Activated naive CD8-positive, alpha-beta T cell (primary cell): ENCODE data around the gene CORO7.

Source experiments
- H3K27ac Mint-ChIP-seq: one replicate; pipeline ENCODE4 v1.8.0; 2021; ENCODE audit warnings: mixed read lengths
- H3K27me3 Mint-ChIP-seq: one replicate; pipeline ENCODE4 v1.8.0; 2021; ENCODE audit warnings: mixed read lengths
- H3K36me3 Mint-ChIP-seq: one replicate; pipeline ENCODE4 v1.8.0; 2021; ENCODE audit warnings: mixed read lengths
- H3K4me1 Mint-ChIP-seq: one replicate; pipeline ENCODE4 v1.8.0; 2021; ENCODE audit warnings: low read depth, mixed read lengths
- H3K4me3 Mint-ChIP-seq: one replicate; pipeline ENCODE4 v1.8.0; 2021; ENCODE audit warnings: mild to moderate bottlenecking, mixed read lengths
- H3K9me3 Mint-ChIP-seq: one replicate; pipeline ENCODE4 v1.8.0; 2021; ENCODE audit warnings: low read depth, mixed read lengths

CORO7 gene

DNA sequence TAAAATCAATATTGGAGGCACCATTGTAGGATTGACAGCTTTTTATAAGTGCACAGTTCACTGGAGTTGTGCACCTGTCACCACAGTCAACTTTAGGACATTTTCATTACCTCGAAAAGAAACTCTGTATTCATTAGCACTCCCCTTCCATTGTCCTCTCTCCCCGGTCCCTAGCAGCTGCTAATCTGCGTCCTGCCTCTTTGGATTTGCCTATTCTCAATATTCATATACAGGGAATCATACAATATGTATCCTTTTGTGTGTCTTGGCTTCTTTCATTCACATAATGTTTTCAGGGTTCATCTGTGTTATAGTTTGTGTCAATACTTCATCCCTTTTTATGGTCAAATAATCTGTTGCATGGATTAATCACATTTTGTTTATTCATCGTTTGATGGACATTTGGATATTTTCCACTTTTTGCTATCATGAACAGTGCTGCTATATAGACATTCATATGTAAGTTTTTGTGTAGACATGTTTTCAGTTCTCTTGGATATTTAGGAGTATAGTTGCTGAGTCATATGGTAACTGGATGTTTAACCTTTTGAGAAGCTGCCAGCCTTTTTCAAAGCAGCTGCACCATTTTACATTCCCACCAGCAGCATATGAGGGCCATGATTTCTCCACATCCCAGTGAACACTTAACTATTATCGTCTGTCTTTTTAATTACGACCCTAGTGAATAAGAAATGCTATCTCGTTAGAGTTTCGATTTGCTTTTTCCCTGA lies 19.1 kb upstream of the CORO7 start:
- Mint-ChIP-seq H3K27ac (peak overlapping the region; percentile 58), H3K36me3 (peaks cover 6% of the 10 kb centered on the region), H3K4me1 (peaks cover 13% of the 10 kb centered on the region), H3K27me3 (no peaks in the 10 kb centered on the region), H3K4me3 (no peak overlapping the region), H3K9me3 (no peaks in the 10 kb centered on the region)

DNA sequence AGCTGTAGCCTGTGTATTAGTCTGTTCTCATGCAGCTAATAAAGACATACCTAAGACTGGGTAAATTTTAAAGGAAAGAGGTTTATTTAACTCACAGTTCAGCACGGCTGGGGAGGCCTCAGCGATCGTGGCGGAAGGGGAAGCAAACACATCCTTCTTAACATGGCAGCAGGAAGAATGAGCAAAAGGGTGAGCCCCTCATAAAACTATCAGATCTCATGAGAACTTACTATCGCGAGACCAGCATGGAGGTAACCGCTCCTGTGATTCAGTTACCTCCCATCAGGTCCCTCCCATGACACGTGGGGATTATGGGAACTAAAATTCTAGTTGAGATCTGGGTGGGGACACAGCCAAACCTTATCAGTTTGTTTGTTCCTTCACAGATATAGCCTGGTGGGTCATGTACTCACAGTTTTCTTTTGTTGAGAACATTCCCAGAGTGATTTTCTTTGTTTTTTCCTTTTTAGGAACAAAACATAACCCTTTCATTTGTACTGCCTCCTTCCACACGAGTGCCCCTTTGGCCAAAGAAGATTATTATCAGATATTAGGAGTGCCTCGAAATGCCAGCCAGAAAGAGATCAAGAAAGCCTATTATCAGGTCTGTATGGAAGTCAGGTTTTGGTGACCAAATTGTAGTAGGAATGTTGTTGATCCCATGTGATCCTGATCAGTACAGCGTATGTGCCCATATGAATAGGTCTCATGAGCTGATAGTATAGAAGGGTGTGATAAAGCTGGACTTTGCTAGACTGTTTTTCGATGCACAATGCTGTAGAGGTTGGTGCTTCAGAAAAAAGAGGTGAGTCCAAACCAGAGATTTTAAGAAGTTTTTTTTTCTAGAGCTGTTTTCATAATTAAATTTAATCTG lies 17.8 kb upstream of the CORO7 start:
- no peaks in the 10 kb centered on the region for H3K9me3 Mint-ChIP-seq
- no peaks in the 10 kb centered on the region for H3K27me3 Mint-ChIP-seq
- H3K4me3 Mint-ChIP-seq: no peak overlapping the region
- peaks cover 6% of the 10 kb centered on the region for H3K36me3 Mint-ChIP-seq
- peaks cover 10% of the 10 kb centered on the region for H3K4me1 Mint-ChIP-seq
- H3K27ac Mint-ChIP-seq: peak overlapping the region; percentile 41

DNA sequence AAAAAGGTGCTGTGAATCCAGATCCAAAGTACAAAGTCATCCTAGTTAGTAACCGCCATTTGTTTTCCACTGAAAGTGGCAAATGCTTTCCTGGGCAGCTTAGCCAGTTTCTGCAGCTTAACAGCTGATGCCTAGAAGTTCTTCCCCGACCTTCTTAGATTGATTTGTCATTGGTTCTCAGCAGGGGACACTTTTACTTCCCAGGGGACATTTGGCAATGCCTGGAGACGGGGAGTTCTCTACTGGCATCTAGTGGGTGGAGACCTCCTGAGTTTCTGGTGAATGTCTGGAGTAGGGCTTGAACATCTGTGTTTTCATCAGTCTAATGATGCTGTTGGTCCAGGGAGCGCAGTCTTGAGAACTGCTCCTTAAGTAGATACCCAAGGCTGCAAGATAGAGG lies 16.8 kb upstream of the CORO7 start:
- Mint-ChIP-seq H3K36me3 (peaks cover 6% of the 10 kb centered on the region), H3K27me3 (no peaks in the 10 kb centered on the region), H3K9me3 (no peaks in the 10 kb centered on the region), H3K4me1 (peaks cover 14% of the 10 kb centered on the region), H3K27ac (peak overlapping the region; percentile 84), H3K4me3 (no peak overlapping the region)

DNA sequence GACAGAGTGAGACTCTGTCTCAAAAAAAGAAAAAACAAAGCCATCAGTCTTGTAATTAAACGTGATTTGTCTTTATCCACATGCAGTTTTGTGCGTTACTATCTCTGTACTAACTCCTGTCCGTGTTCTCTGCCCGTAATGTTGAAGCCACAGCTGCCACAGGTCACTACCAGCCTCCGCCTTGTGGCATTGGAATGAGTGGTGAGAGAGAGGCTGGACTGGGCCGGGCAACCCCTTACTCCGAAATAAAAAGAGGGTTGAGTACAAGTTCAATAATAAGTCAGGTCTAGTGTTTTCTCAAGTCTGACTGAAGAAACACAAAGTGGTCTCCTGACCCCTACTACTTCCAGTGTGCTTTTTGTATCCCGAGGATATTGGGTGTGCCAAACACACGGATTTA lies 14.6 kb upstream of the CORO7 start:
- Mint-ChIP-seq H3K27me3 (no peaks in the 10 kb centered on the region), H3K4me3 (no peak overlapping the region), H3K4me1 (peaks cover 27% of the 10 kb centered on the region), H3K9me3 (no peaks in the 10 kb centered on the region), H3K36me3 (peaks cover 14% of the 10 kb centered on the region), H3K27ac (peak overlapping the region; percentile 46)

DNA sequence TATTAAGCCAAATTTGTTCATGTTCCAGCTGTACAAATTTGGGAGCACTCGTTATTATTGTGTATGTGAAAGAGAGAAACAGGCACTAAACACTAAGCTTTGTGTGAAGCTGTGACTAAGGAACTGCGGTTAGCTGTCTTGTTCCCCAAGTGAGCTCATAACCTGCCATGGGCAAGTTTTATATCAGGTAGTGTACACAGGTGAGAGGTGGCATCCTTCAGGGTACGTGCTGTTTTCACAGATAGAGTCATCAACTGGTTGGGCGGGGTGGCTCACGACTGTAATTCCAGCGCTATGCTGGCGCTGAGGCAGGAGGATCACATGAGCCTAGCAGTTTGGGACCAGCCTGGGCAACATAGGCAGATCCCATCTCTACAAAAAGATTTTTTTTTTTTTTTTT lies 12.1 kb upstream of the CORO7 start:
- H3K9me3 Mint-ChIP-seq: no peaks in the 10 kb centered on the region
- H3K27ac Mint-ChIP-seq: peak overlapping the region; percentile 71
- H3K4me1 Mint-ChIP-seq: peaks cover 28% of the 10 kb centered on the region
- no peaks in the 10 kb centered on the region for H3K27me3 Mint-ChIP-seq
- peak overlapping the region; percentile 65 for H3K4me3 Mint-ChIP-seq
- peaks cover 9% of the 10 kb centered on the region for H3K36me3 Mint-ChIP-seq

DNA sequence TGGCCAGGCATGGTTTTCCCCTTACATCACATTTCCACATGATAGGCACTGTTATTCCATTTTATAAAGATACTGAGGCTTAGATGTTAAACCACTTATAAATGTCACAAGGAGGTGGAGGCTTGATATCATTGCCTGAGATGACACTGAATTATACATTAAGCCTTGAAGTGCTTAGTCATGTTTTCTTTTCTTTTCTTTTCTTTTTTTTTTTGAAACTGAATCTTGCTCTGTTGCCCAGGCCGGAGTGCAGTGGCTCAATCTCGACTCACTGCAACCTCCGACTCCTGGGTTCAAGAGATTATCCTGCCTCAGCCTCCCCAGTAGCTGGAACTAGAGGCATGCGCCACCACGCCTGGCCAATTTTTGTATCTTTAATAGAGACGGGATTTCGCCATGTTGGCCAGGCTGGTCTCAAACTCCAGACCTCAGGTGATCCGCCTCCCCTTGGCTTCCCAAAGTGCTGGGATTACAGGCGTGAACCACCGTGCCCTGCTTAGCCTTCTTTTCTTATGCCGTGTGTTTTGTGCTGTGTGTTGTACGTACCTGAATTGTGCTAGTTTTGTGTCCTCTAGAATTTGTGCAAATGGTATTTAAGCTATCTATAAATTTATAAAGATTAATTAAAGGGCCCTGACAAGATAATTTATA lies 10.5 kb upstream of the CORO7 start:
- H3K27ac Mint-ChIP-seq: peak overlapping the region; percentile 100
- no peaks in the 10 kb centered on the region for H3K9me3 Mint-ChIP-seq
- H3K4me3 Mint-ChIP-seq: peak overlapping the region; percentile 100
- peaks cover 26% of the 10 kb centered on the region for H3K4me1 Mint-ChIP-seq
- peaks cover 9% of the 10 kb centered on the region for H3K36me3 Mint-ChIP-seq
- no peaks in the 10 kb centered on the region for H3K27me3 Mint-ChIP-seq

DNA sequence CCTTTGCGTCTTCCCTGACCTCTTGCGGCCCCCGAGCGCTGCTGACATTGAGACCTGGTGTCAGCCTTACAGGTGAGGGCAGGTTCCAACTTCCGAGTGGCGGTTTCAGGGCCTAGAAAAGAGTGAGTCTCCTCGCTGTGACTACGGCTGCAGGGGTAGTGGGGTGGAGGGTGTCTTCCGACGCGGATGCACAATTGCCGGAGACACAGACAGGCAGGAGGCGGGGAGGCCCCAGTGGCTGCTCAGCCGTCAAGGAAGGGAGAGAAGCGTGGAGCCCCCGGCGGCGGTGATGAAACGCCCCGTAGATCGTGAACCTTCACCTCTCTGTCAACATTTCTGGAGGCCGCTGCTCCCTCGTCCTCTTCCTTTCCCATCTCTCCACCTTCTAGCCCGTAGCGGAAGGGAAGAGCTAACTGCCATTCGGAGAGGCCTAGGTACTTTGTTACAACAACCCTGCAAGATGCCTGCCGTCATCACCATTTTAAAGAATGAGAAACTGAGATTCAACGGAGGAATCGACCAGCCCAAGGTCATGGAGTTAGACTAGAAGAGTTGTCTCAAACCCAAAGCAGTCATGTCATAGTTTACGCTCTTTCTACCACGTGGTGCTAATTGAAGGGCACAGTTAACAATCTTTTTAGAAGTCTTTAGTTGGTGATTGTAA lies 9.8 kb upstream of the CORO7 start:
- H3K36me3 Mint-ChIP-seq: peaks cover 9% of the 10 kb centered on the region
- peaks cover 26% of the 10 kb centered on the region for H3K4me1 Mint-ChIP-seq
- no peaks in the 10 kb centered on the region for H3K27me3 Mint-ChIP-seq
- H3K4me3 Mint-ChIP-seq: peak overlapping the region; percentile 100
- peak overlapping the region; percentile 100 for H3K27ac Mint-ChIP-seq
- H3K9me3 Mint-ChIP-seq: no peaks in the 10 kb centered on the region

DNA sequence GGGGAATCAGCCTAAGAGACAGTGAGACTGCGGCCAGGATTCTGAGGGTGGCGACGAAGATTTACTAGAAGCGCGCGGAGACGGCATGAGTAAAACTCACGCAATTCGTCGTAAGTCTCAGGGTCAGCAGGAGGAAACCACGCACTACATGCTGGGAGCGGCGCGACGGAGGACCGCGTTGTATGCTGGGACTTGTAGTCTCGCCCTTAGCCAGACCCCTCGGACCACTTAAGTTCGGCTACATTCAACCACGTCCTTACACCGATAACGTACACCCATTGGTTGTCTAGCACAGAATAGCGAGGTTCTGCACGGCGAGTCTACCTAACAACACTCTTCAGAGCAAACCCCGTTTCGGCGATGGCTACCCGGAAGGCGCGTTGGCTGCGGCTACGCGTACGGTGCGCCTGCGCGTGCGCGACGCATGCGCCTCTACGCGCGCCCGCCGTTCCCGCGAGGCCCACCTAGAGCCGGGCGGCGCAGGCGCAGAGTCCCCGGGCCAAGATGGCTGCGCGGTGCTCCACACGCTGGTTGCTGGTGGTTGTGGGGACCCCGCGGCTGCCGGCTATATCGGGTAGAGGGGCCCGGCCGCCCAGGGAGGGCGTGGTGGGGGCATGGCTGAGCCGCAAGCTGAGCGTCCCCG lies 9.1 kb upstream of the CORO7 start, which contains the start of gene DNAJA3:
DNAJA3 (plus strand) TSS at position 491 of the 643 bp plus-strand sequence; CDS start at position 505, 14 bp downstream.
- peaks cover 9% of the 10 kb centered on the region for H3K36me3 Mint-ChIP-seq
- H3K4me3 Mint-ChIP-seq: peak within 1 kb of the TSS; percentile 100
- no peaks in the 10 kb centered on the region for H3K27me3 Mint-ChIP-seq
- peak within 1 kb of the TSS; percentile 100 for H3K27ac Mint-ChIP-seq
- no peaks in the 10 kb centered on the region for H3K9me3 Mint-ChIP-seq
- H3K4me1 Mint-ChIP-seq: peaks cover 24% of the 10 kb centered on the region

DNA sequence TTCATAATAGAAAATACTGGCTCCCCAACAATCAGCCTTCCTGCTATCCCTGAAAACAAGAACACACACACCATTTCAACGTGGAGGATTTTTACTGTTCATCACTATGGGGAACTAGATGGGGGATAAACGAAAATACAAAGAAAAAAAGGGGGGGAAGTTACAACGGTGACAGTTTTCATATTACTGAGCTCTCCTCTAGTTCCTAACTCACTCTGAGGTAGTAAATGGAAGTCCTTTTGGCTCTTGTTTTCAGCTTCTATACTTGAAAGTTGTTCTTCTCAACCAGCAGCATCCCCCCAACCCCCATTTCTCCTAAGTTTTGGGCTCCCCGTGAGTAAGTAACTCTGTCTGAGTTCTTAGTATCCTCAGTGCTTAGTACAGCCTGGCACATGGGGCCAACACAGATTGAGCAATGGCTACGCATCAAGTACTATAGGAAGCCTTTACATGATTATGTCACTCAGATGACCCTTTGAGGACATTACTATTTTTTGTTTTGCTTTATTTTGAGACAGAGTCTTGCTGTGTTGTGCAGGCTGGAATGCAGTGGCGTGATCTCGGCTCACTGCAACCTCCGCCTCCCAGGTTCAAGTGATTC lies 4.2 kb upstream of the CORO7 start:
- Mint-ChIP-seq H3K9me3 (no peaks in the 10 kb centered on the region), H3K27me3 (no peaks in the 10 kb centered on the region), H3K4me3 (no peak overlapping the region), H3K4me1 (peaks cover 10% of the 10 kb centered on the region), H3K27ac (no peak overlapping the region), H3K36me3 (no peaks in the 10 kb centered on the region)

DNA sequence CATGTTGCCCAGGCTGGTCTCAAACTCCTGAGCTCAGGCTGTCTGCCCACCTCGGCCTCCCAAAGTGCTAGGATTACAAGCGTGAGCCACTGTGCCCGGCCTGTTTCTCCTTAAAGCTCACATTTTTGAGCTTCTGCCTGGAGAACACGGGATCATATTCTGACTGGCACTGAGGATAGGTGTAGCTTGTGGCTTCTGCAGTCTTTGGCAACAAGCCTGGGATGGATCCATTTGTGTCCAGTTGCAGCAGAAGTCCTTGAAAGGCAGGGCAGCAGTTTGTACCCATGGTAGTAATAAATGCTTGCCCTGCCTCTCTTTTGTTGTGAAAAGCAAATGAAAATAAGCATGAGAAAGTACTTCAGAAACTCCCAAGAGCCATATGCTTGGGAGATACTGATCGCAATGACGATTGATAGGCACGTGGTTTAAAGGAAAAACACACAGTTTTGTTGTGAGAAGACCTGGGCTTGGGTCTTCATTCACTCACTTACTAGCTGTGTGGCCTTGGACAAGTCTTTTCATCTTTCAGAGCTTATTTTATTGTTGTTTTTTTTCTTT lies 3.1 kb upstream of the CORO7 start:
- Mint-ChIP-seq H3K9me3 (no peaks in the 10 kb centered on the region), H3K36me3 (peaks cover 3% of the 10 kb centered on the region), H3K27me3 (no peaks in the 10 kb centered on the region), H3K27ac (no peak overlapping the region), H3K4me1 (peaks cover 17% of the 10 kb centered on the region), H3K4me3 (no peak overlapping the region)

DNA sequence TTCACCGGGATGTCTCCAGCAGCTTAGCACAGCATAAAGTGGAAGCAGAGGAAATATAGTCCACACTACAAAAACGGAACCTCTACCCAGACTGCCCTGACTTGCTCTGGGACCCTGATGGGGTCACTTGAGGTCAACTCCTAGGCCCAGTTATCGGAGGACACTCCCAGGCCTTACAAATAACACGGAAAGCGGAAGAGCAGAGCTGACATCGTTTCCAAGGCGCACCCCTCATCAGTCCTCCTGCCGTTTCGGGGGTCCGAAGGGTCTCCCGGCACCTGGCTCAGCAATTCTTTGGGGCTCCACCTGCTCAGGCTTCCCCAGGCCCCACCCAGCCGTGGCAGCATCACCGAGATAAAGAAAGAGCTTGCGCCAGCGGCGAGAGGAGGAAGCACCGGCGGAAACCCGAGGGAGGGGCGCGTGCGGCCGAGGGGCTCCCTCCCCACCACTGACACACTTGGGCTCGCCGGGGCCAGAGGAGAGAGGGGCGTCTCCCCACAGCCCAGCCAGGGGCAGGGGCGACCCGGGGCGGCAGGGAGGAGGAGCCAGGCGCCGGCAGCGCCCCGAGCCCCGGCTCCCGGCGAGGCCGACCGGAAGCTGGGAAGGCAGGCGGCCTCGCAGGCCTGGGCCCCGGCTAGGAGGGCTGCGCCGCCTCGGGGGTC lies 727 bp downstream of the CORO7 start:
- H3K9me3 Mint-ChIP-seq: no peaks in the 10 kb centered on the region
- H3K4me1 Mint-ChIP-seq: peaks cover 38% of the 10 kb centered on the region
- H3K36me3 Mint-ChIP-seq: peaks cover 3% of the 10 kb centered on the region
- H3K27me3 Mint-ChIP-seq: no peaks in the 10 kb centered on the region
- H3K27ac Mint-ChIP-seq: peak overlapping the region; percentile 98
- H3K4me3 Mint-ChIP-seq: peak overlapping the region; percentile 97

DNA sequence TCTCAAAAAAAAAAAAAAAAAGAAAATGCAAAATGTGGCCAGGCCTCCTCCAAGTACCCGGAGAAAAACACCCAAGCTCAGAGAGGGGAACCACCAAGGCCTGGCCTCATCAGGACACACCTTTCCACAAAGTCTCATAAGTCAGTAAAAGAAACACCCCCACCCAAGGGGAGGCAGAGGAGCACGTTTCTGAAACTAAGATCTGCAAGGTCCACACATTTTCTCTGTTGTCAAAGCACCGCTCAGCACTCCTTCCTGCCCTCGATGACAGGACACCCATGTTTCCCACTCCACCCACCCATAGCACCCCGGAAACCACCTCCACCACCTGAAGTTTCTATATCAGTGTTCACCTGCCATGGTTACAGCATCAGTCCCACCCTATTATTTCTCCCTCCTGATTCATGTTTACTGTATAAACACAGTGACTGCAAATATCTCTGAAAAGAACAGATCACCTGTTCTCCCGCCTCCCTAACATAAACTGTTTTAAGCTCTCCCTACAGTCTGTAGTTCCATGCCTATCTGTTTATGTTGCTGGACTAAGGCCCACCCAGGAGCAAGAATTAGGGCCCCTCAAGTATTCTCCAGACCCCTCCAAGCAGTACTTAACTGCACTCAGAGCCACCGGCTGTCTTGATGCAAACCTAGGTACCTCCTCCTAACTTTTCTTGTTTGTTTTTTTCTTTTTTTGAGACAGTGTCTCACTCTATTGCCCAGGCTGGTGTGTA lies 2.0 kb downstream of the CORO7 start:
- H3K27ac Mint-ChIP-seq: peak overlapping the region; percentile 98
- H3K27me3 Mint-ChIP-seq: no peaks in the 10 kb centered on the region
- peak overlapping the region; percentile 97 for H3K4me3 Mint-ChIP-seq
- H3K9me3 Mint-ChIP-seq: no peaks in the 10 kb centered on the region
- H3K4me1 Mint-ChIP-seq: peaks cover 40% of the 10 kb centered on the region
- peaks cover 3% of the 10 kb centered on the region for H3K36me3 Mint-ChIP-seq

DNA sequence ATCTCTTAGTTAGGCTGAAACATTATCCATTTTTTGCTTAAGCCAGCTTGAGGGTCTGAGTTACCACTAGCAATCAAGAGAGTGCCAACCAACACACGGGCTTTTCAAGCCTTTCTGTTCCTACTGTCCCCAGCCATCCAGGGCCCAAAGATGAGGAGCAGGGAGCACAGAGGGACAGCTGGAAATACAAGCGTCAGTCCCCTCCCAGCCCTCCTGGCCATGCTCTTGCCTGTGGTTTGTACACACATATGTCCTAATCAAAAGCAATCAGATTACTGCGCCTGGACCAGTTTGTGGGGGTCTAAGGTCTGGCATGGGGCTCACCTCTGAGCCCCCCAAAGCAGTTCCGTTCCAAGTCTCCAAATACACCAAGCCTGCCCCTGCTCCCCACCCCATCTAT lies 3.5 kb downstream of the CORO7 start:
- peaks cover 3% of the 10 kb centered on the region for H3K36me3 Mint-ChIP-seq
- no peaks in the 10 kb centered on the region for H3K27me3 Mint-ChIP-seq
- peaks cover 42% of the 10 kb centered on the region for H3K4me1 Mint-ChIP-seq
- peak overlapping the region; percentile 22 for H3K27ac Mint-ChIP-seq
- no peak overlapping the region for H3K4me3 Mint-ChIP-seq
- H3K9me3 Mint-ChIP-seq: no peaks in the 10 kb centered on the region
